ENCODE results near the gene RASA3. TPM values are rescaled to one million over a fixed set of nuclear protein-coding genes. Genes with fewer than 3 reads are reported as not detected.

Gene RASA3
- total RNA-seq, 2 donors from 2014 or later, result 10.2 to 13.2 TPM

- no peak for TF ChIP-seq CTCF (IDR thresholded peaks at IDR 0.05)
- no peak for DNase-seq (ENCODE audit: low spot score)
These were observed 177.2 kb downstream of the RASA3 start for GRCh38 chr13:113955235-113955634.

GRCh38 chr13:113954046-113954835 lies 178.2 kb downstream of the RASA3 start:
- Histone ChIP-seq H3K4me1 (peaks cover 0 to 12% of the 10 kb centered on the region in 2 donors), H3K9me3 (peaks cover 0 to under 1% of the 10 kb centered on the region in 2 donors), H3K4me3 (no peak overlapping the region), H3K27ac (no peak overlapping the region), H3K27me3 (no peaks in the 10 kb centered on the region), H3K36me3 (no peaks in the 10 kb centered on the region)
- DNase-seq (ENCODE audit: low spot score), result no peak
- TF ChIP-seq CTCF (IDR thresholded peaks at IDR 0.05), result no peak

More at GRCh38 chr13:113955235-113955634, 177.2 kb downstream of the RASA3 start:
- peaks cover 0 to 12% of the 10 kb centered on the region in 2 donors for H3K4me1 ChIP-seq
- no peak overlapping the region for H3K4me3 ChIP-seq
- H3K27ac ChIP-seq, result no peak overlapping the region
- H3K9me3 ChIP-seq, result peaks cover 0 to 5% of the 10 kb centered on the region in 2 donors
- H3K36me3 ChIP-seq, result no peaks in the 10 kb centered on the region
- no peaks in the 10 kb centered on the region for H3K27me3 ChIP-seq

- no peak for TF ChIP-seq CTCF (IDR thresholded peaks at IDR 0.05)
- DNase-seq (ENCODE audit: low spot score), result no peak
- peaks cover 0 to 12% of the 10 kb centered on the region in 2 donors for H3K4me1 ChIP-seq
These were observed 178.9 kb downstream of the RASA3 start for GRCh38 chr13:113953561-113953960.

GRCh38 chr13:113952983-113953520 lies 179.4 kb downstream of the RASA3 start:
- Histone ChIP-seq H3K27ac (no peak overlapping the region), H3K27me3 (no peaks in the 10 kb centered on the region), H3K9me3 (no peaks in the 10 kb centered on the region), H3K36me3 (no peaks in the 10 kb centered on the region), H3K4me3 (no peak overlapping the region), H3K4me1 (peaks cover 0 to 12% of the 10 kb centered on the region in 2 donors)
- no peak for TF ChIP-seq CTCF (IDR thresholded peaks at IDR 0.05)
- no peak for DNase-seq (ENCODE audit: low spot score)

More at GRCh38 chr13:113953561-113953960, 178.9 kb downstream of the RASA3 start:
- no peak overlapping the region for H3K4me3 ChIP-seq
- H3K36me3 ChIP-seq, result no peaks in the 10 kb centered on the region
- no peaks in the 10 kb centered on the region for H3K27me3 ChIP-seq
- no peaks in the 10 kb centered on the region for H3K9me3 ChIP-seq
- no peak overlapping the region for H3K27ac ChIP-seq

- Histone ChIP-seq H3K4me3 (no peak overlapping the region), H3K27ac (no peak overlapping the region), H3K9me3 (no peaks in the 10 kb centered on the region), H3K36me3 (no peaks in the 10 kb centered on the region), H3K4me1 (peaks cover 0 to 13% of the 10 kb centered on the region in 2 donors), H3K27me3 (no peaks in the 10 kb centered on the region)
- DNase-seq (ENCODE audit: low spot score), result no peak
- no peak for TF ChIP-seq CTCF (IDR thresholded peaks at IDR 0.05)
These were observed 180.1 kb downstream of the RASA3 start for GRCh38 chr13:113952151-113952982.

Data from right atrium auricular region (tissue), 2 donors.